Left forelimb (tissue), 1 donor: ENCODE data around the gene ACOX3.

Source experiments
- DNase-seq: peaks from one replicate; pipeline ENCODE4 v3.0.0-alpha.2; 2018; ENCODE audit warnings: low spot score

The ACOX3 gene

DNA sequence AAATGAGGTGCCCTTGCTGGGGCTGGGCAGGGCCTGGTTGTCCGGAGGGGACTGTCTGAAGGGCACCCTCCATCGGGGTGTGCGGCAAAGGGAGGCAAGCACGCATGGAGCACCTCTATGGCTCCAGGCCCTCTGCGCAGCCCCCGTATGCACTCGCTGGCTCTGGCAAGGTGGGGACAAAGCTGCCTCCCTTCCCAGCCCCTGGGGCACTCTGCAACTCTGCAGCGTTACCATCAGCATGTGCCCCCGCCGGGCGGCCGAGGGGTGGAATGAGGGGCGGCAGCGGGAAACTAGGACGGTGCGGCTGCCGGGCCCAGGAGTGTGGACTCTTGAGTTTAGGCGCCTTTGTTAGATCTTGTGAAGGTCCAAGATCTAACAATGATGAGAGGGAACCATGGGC is 26.5 kb upstream of the ACOX3 start:
- DNase-seq = no peak

GRCh38 chr4:8465615-8466611 is 25.4 kb upstream of the ACOX3 start:
- DNase-seq = no peak

DNA sequence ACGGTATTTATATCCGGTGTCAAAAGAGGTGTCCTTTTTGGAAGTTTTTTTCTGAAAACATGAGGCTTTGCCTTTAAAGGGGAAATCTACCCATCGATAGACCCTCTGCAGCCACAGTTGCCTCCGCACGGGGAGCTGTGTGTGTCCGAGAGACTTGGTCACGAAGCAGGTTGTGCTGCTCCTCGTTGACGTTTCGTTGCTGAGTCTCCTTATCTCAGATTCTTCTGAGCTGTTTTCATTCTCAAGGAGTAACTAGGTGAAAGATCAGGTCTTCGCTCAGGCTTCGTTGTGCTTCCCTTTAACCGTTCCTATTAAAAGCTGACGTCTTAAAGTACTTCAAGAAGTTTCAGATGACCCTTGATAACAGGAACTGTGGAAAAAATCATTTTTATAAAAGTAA is 23.9 kb upstream of the ACOX3 start:
- DNase-seq = no peak

- DNase-seq = no peak
These were observed 23.3 kb upstream of the ACOX3 start for GRCh38 chr4:8463811-8464210.

- DNase-seq = no peak
These were observed 21.1 kb upstream of the ACOX3 start for GRCh38 chr4:8461616-8462015.

GRCh38 chr4:8461086-8461485 is 20.6 kb upstream of the ACOX3 start:
- DNase-seq = no peak

DNA sequence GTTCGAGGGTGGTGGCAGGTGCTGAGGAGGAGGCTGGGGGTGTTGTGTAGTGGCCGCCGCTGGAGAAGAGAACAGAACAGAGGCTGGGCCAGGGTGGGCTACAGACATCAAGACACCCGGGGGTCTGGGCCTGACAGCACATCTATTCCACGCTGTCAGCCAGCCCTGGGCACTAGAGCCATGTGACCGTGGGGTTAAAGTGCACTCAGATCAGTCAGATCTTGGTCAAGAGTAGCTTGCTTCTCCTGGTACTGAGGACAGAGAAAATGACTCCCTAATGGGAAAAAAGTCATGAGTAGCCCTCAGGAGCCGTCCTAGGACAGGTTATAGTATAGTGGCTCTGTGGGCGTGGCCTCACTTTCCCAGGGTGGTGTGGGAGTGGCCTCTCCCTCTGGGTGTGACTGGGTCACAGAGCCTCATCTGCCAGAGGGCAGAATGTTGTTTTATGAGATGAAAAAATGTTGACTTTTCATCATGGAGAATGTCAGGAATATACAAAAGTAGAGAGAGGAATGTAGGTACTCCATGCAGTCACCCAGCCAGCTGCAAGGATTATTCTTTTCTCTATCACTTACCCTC is 19.4 kb upstream of the ACOX3 start:
- DNase-seq = no peak

GRCh38 chr4:8457646-8458252 is 17.2 kb upstream of the ACOX3 start:
- no peak for DNase-seq

DNA sequence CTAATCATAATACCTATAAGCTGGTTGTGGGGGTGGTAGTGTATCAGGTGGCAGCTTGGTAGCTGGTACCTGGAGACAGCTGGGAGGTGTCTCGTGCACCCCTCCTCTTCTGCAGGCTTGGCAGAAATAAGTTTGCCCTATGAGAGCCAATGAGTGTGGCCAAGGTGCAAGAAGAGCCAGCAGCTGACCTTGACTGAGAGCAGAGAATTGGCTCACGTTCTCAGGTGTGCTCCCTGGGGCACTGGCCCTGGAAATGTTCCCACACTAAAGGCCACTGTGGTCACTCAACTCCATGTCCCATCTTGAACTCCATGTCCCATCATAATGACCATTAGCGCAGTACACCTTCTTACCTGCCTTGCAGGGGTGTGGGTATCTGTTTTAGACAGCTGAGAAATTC is 13.4 kb upstream of the ACOX3 start:
- no peak for DNase-seq

DNA sequence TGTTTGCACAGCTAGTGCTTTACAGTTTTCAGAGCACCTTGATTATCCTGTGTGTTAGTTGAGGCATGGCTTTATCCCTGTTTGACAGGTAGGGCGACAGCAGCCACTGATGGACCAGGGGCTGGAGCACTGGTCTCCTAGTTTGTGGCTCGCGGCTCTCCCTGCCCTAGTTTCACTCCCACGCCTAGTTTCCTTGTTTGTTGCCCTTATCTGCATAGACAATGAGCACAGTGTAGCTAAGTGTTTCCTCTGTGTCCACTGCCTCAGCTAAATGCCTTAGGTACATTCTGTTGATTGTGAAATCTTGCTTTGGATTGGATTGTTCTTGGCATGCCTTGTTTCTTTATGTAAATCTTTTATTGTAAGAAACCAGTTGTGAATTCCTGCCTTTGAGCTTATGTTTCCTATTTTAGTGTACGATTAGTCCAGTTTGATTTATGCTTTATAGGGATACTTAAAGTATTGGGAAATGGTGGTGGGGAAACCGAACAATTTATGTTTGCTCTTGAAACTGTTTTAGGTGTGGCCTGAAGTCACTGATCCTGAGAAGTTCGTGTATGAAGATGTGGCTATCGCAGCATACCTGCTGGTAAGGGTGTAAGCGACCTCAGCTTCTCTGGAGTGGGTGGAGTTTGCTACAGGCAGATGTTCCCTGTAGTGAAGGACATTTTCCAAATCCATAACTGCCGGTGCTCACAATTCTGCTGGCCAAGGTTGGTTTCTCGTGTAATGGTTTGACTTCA is 11.1 kb upstream of the ACOX3 start:
- no peak for DNase-seq

GRCh38 chr4:8446122-8446521 is 5.6 kb upstream of the ACOX3 start:
- no peak for DNase-seq

DNA sequence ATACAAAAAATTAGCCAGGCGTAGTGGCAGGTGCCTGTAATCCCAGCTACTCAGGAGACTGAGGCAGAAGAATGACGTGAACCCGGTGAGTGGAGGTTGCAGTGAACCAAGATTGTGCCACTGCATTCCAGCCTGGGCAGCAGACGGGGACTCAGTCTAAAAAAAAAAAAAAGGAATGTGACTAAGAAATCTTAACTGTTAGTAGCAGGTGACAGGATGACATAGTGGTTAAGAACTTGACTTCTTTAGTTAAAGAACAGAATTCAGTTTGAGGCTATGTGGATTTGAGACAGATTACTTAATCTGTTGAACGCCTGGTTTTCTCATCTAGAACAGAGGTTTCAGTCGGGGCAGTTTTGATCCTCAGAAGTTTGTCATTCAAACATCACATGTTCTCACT is 3.3 kb upstream of the ACOX3 start:
- no peak for DNase-seq

DNA sequence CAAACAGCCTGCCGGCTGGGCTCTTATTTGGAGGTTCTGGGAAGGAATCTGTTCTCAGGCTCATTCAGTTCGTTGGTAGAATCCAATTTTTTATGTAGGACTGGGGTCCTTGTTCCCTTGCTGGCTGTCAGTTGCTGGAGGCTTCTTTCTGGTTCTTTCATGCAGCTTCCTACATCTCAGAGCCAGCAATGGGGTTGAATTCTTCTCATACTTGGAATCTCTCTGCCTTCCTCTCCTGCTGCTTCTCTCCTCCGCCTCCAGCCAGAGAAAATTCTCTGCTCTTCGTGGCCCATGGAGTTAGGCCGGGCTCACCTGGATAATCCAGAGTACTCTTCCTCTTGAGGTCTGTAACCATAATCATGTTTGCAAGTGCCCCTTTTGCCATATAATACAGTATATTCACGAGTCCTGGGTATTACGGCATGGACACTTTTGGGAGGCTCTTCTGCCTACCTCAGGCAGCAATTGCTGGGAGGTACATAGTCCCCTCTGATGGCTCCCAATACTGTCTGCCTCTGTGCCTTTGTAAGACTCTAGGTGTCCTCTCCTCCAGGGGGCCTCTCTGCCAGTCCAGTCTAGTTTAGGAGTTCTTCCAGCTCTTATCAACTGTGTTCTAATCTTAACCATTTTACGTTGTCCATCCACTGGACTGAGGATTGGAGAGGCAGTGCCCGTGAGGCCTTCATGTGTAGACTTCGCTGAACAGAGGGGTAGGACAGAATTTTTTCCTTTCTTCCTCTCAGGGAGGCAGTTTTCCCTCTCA is 2.3 kb upstream of the ACOX3 start:
- DNase-seq = no peak

- DNase-seq = no peak
These were observed 1.1 kb upstream of the ACOX3 start for GRCh38 chr4:8441499-8442091.

GRCh38 chr4:8439914-8440491 is 520 bp downstream of the ACOX3 start:
- no peak for DNase-seq

DNA sequence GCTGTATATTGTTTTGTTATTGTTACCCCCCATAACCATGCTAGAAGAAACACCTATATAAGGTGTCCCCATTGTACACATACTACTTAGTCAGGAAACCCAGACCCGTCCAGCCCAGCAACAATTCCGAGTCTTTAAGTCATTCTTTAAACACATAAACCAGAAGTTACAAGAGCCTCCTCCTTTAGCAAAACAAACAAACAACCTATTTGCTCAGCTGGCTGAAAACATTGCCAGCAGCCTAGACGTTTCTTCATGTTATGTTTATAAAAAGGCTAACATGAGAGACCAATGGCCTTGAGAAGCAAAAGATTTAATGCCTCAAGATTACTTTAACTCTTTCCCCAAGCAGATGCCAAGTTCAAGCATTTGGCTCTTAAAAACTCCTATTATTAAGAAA is 1.4 kb downstream of the ACOX3 start:
- no peak for DNase-seq

GRCh38 chr4:8438743-8439142 is 1.8 kb downstream of the ACOX3 start:
- no peak for DNase-seq

- no peak for DNase-seq
These were observed 3.2 kb downstream of the ACOX3 start for GRCh38 chr4:8437281-8437680.

GRCh38 chr4:8435656-8436121 is 4.8 kb downstream of the ACOX3 start:
- no peak for DNase-seq

GRCh38 chr4:8434251-8435073 is 6.1 kb downstream of the ACOX3 start:
- DNase-seq = no peak
